Subcutaneous abdominal adipose tissue (tissue), 5 donors: Measurements from ENCODE around the gene DPYSL3.
"Not testable (repeated sequence)": the region's sequence is repeated elsewhere in the genome, so short reads cannot be mapped to it uniquely, and the experiment has no call there.

Source experiments
- H3K27ac ChIP-seq: one replicate; pipeline ENCODE4 v1.7.0; 2013; ENCODE audit warnings: low read depth, mild to moderate bottlenecking, inconsistent platforms, low read length, moderate library complexity
- H3K27me3 ChIP-seq, 5 donors: one replicate each; pipeline ENCODE4 v1.7.0; 2013; ENCODE audit warnings: low read length in 5 of 5, inconsistent platforms in 1 of 5; ENCODE audit not compliant: control insufficient read depth in 5 of 5, insufficient read depth in 4 of 5
- H3K36me3 ChIP-seq, 5 donors: one replicate each; pipeline ENCODE4 v1.7.0; 2013; ENCODE audit warnings: low read length in 5 of 5; ENCODE audit not compliant: control insufficient read depth in 5 of 5, insufficient read depth in 5 of 5
- H3K4me1 ChIP-seq, 5 donors: one replicate each; pipeline ENCODE4 v1.7.0; 2013; ENCODE audit warnings: low read length in 5 of 5, mild to moderate bottlenecking in 3 of 5, moderate library complexity in 1 of 5; ENCODE audit not compliant: control insufficient read depth in 5 of 5, insufficient read depth in 5 of 5
- H3K4me3 ChIP-seq, 5 donors: one replicate each; pipeline ENCODE4 v1.7.0; 2013; ENCODE audit warnings: low read length in 5 of 5, low read depth in 1 of 5
- H3K9ac ChIP-seq, 5 donors: one replicate each; pipeline ENCODE4 v1.7.0; 2013; ENCODE audit warnings: low read length in 5 of 5, mild to moderate bottlenecking in 4 of 5, moderate library complexity in 3 of 5
- H3K9me3 ChIP-seq, 5 donors: one replicate each; pipeline ENCODE4 v1.7.0; 2013; ENCODE audit warnings: low read length in 5 of 5; ENCODE audit not compliant: control insufficient read depth in 5 of 5
- donor health status: healthy.
- donor health status: healthy.
- donor health status: healthy.
- donor health status: healthy.
- donor health status: healthy.

Gene DPYSL3

DNA sequence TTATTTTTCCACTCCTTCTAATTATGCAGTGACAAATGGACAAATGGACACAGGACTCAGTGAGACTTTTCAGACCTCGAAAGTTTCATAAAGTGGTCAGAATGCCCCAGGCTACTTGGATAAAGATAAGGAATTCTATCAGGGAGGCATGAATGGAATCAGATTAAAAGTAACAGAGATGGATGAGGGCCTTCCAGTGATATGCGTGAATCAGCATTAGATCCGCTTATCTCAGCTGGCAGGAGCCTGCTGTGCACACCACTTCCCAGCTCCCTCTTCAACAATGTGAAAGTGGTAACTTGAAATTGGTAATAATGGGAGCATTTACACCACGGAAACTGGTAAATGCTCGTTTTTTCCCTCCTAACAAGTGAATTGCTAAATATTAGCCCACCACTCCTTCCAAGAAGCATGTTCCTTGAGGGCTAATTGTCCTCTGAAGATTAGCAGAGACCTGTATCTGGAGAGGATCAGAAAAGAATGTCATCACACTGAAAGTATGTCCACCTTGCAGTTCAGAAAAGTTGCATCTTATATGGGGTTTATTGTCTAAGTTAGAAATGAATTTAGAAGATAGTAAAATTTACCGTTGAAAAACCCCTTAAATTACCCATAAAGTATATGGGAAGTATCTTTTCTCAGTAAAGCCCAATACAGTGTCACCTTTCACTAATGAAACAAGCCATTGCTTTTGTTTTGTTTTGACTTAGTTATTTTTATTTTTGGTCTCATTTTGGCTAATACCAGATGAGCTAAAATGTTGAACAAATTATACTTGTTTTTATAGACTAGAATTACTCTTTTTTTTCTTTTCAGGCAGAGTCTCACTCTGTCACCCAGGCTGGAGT lies 125.3 kb downstream of the DPYSL3 start:
- H3K36me3 ChIP-seq: no peaks in the 10 kb centered on the region
- no peaks in the 10 kb centered on the region for H3K9me3 ChIP-seq
- H3K4me3 ChIP-seq: no peak overlapping the region
- H3K27ac ChIP-seq: no peak overlapping the region
- peaks cover 0 to 10% (median 0%) of the 10 kb centered on the region in 5 donors for H3K4me1 ChIP-seq
- H3K9ac ChIP-seq: no peak overlapping the region
- no peaks in the 10 kb centered on the region for H3K27me3 ChIP-seq

- no peaks in the 10 kb centered on the region for H3K27me3 ChIP-seq
Observed at GRCh38 chr5:147382776-147383175, 127.1 kb downstream of the DPYSL3 start.

DNA sequence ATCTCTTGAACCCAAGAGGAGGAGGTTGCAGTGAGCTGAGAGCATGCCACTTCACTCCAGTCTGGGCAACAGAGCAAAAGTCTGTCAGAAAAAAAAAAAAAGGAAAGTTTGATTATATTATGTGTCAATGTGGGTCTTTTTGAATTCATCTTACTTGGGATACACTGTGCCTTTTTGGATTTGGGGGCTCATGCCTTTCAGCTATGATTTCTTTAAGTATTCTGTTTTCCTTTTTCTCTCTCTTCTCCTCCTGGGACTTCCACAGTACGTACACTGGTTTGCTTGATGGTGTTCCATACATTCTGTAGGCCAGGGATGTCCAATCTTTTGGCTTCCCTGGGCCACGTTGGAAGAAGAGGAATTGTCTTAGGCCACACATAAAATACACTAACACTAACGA lies 128.3 kb downstream of the DPYSL3 start:
- Histone ChIP-seq H3K27me3 (no peaks in the 10 kb centered on the region), H3K4me3 (no peak overlapping the region), H3K27ac (no peak overlapping the region), H3K9me3 (peaks cover 0 to 5% (median 3%) of the 10 kb centered on the region in 5 donors), H3K36me3 (no peaks in the 10 kb centered on the region), H3K4me1 (peaks cover 0 to 10% (median 0%) of the 10 kb centered on the region in 5 donors), H3K9ac (no peak overlapping the region)

More at GRCh38 chr5:147382776-147383175, 127.1 kb downstream of the DPYSL3 start:
- H3K36me3 ChIP-seq: no peaks in the 10 kb centered on the region
- H3K4me1 ChIP-seq: peaks cover 0 to 10% (median 0%) of the 10 kb centered on the region in 5 donors
- H3K9me3 ChIP-seq: peaks cover 0 to 5% (median 3%) of the 10 kb centered on the region in 5 donors
- H3K4me3 ChIP-seq: peak overlapping the region; percentile 36 to 90 (median 57)
- H3K27ac ChIP-seq: no peak overlapping the region
- peak overlapping the region in 1 of 5 donors; percentile 35 for H3K9ac ChIP-seq

DNA sequence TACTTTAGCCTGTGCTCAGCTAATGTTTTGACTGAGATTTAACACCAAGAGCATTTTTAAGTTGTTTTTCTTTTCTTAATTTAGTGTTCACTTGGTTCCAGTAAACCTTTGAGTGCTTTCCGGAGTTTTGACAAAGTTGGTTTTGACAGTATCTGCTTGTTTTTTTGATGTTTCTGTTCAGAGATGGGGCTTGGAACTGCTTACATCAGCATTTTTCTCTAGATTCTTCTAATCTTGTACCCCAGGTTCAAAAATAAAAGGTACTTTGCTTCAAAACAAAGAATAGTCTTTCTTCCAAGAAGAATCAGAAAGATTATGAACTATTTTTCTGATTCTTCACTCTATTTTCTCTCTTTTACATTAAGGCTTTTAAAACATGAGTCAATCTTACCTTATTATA lies 132.2 kb downstream of the DPYSL3 start:
- H3K9ac ChIP-seq: no peak overlapping the region
- no peak overlapping the region for H3K4me3 ChIP-seq
- H3K27me3 ChIP-seq: no peaks in the 10 kb centered on the region
- no peak overlapping the region for H3K27ac ChIP-seq
- peaks cover 0 to 3% (median 0%) of the 10 kb centered on the region in 5 donors for H3K36me3 ChIP-seq
- H3K9me3 ChIP-seq: peaks cover 0 to 5% (median 3%) of the 10 kb centered on the region in 5 donors
- peaks cover 0 to 6% (median 0%) of the 10 kb centered on the region in 5 donors for H3K4me1 ChIP-seq

GRCh38 chr5:147375151-147375550 lies 134.7 kb downstream of the DPYSL3 start:
- H3K36me3 ChIP-seq: peaks cover 0 to 3% (median 0%) of the 10 kb centered on the region in 5 donors
- peaks cover 0 to 5% (median 3%) of the 10 kb centered on the region in 5 donors for H3K9me3 ChIP-seq
- no peak overlapping the region for H3K9ac ChIP-seq
- no peaks in the 10 kb centered on the region for H3K27me3 ChIP-seq
- no peak overlapping the region for H3K4me3 ChIP-seq
- H3K27ac ChIP-seq: no peak overlapping the region
- no peaks in the 10 kb centered on the region for H3K4me1 ChIP-seq

- Histone ChIP-seq H3K4me1 (no peaks in the 10 kb centered on the region), H3K9me3 (peaks cover 0 to 3% (median under 1%) of the 10 kb centered on the region in 5 donors), H3K4me3 (no peak overlapping the region), H3K27me3 (no peaks in the 10 kb centered on the region), H3K36me3 (peaks cover 0 to 3% (median 0%) of the 10 kb centered on the region in 5 donors), H3K27ac (no peak overlapping the region), H3K9ac (no peak overlapping the region)
Observed at GRCh38 chr5:147373328-147373727, 136.5 kb downstream of the DPYSL3 start.

- Histone ChIP-seq H3K36me3 (peaks cover 0 to 3% (median 0%) of the 10 kb centered on the region in 5 donors), H3K4me1 (no peaks in the 10 kb centered on the region), H3K27ac (no peak overlapping the region), H3K9ac (no peak overlapping the region), H3K27me3 (no peaks in the 10 kb centered on the region), H3K9me3 (no peaks in the 10 kb centered on the region), H3K4me3 (no peak overlapping the region)
Observed at GRCh38 chr5:147372191-147372590, 137.7 kb downstream of the DPYSL3 start.

- Histone ChIP-seq H3K4me3 (no peak overlapping the region), H3K4me1 (peaks cover 0 to under 1% (median 0%) of the 10 kb centered on the region in 5 donors), H3K9ac (no peak overlapping the region), H3K27ac (no peak overlapping the region), H3K36me3 (peaks cover 0 to 3% (median 0%) of the 10 kb centered on the region in 5 donors), H3K27me3 (no peaks in the 10 kb centered on the region), H3K9me3 (no peaks in the 10 kb centered on the region)
Observed at GRCh38 chr5:147371290-147371689, 138.6 kb downstream of the DPYSL3 start.

DNA sequence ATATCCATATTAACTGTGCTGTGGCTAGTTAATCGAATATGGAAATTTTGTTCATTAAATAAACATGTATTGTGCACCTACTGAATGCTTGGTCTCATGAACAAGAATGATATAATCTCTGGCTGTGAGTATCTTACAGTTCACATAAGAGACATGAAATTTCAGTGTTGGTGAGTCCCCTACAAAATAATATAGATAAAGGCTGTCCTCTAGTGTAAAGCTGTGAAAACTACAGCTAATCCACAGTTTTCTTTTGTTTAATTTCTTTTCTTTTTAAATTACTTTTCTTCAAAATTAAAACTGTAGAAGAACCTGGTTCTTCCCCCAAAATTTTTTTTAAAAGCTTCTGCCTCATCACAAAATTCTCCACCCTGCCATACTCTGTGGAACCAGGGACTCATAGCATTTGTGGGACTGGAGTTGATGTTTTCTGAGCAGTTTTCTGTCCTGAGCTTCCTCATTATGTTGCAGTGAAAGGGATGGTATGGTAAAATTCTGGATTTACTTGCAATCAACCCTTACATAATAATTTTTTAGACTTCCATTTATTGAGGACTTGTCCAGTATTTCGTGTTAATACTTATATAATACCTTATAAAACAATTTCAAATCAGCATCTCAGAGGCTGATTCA lies 140.0 kb downstream of the DPYSL3 start:
- H3K4me3 ChIP-seq: no peak overlapping the region
- H3K4me1 ChIP-seq: peaks cover 0 to 5% (median 0%) of the 10 kb centered on the region in 5 donors
- no peaks in the 10 kb centered on the region for H3K9me3 ChIP-seq
- H3K27me3 ChIP-seq: no peaks in the 10 kb centered on the region
- peaks cover 0 to 3% (median 0%) of the 10 kb centered on the region in 5 donors for H3K36me3 ChIP-seq
- H3K9ac ChIP-seq: no peak overlapping the region
- H3K27ac ChIP-seq: no peak overlapping the region

DNA sequence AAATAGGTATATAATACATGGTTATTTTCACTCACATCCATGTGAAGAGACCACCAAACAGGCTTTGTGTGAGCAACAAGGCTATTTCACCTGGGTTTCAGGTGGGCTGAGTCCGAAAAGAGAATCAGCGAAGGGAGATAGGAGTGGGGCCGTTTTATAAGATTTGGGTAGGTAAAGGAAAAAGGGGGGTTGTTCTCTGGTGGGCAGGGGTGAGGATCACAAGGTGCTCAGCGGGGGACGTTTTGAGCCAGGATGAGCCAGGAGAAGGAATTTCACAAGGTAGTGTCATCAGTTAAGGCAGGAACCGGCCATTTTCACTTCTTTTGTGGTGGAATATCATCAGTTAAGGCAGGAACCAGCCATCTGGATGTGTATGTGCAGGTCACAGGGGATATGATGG lies 142.5 kb downstream of the DPYSL3 start:
- not testable (repeated sequence) for H3K4me3 ChIP-seq, H3K4me1 ChIP-seq

More for the DNA sequence above, 142.5 kb downstream of the DPYSL3 start:
- not testable (repeated sequence) for H3K27ac ChIP-seq, H3K9ac ChIP-seq, H3K27me3 ChIP-seq, H3K36me3 ChIP-seq, H3K9me3 ChIP-seq
